IMR-90 (cell line): ENCODE measurements around the gene AVP. TPM values are rescaled to one million over a fixed set of nuclear protein-coding genes. Genes with fewer than 3 reads are reported as not detected.

Experiments
- ATAC-seq: fragments of 200-7000 bp; cut with Tn5 transposase; 2 replicates; pipeline ENCODE4 v1.9.1; 2020; ENCODE audit warnings: low read depth, mild to moderate bottlenecking, moderate library complexity
- BruUV-seq: library from RNA; stranded (reverse); fragments of 400-500 nt; replicated peaks from 2 replicates; lab custom pipeline; 2021; lab: Mats Ljungman, UMichigan
- CTCF ChIA-PET: fragments of 300-600 bp; formaldehyde crosslinking; extraction: SDS; loops from one replicate; lab custom pipeline; 2021; ENCODE audit warnings: antibody characterized with exemption; lab: Yijun Ruan, JAX
- POLR2A ChIA-PET: fragments of 300-600 bp; sonication (Branson Sonifier 250); formaldehyde crosslinking; loops from one replicate; lab custom pipeline; 2022; ENCODE audit warnings: antibody characterized with exemption; ENCODE audit not compliant: unreplicated experiment; lab: Charles Lee
- DNase-seq: peaks from one replicate; pipeline ENCODE4 v3.0.0; 2013
- H2AFZ ChIP-seq: replicated peaks from 2 replicates; pipeline ENCODE3; 2013; ENCODE audit warnings: low read length, mild to moderate bottlenecking; ENCODE audit not compliant: poor library complexity
- H2AK5ac ChIP-seq: 2 replicates; pipeline ENCODE4 v1.6.1; 2013; ENCODE audit warnings: low read depth, low read length, inconsistent platforms
- H2AK9ac ChIP-seq: replicated peaks from 2 replicates; pipeline ENCODE3; 2013; ENCODE audit warnings: mild to moderate bottlenecking, low read depth, low read length, moderate library complexity; ENCODE audit not compliant: poor library complexity
- H2BK120ac ChIP-seq: 2 replicates; pipeline ENCODE4 v1.6.1; 2013; ENCODE audit warnings: low read depth, low read length, inconsistent platforms
- H2BK15ac ChIP-seq: 3 replicates; pipeline ENCODE4 v1.6.1; 2013; ENCODE audit warnings: low read depth, low read length, inconsistent platforms
- H2BK20ac ChIP-seq: 2 replicates; pipeline ENCODE4 v1.6.1; 2013; ENCODE audit warnings: low read depth, mild to moderate bottlenecking, inconsistent platforms, low read length, moderate library complexity
- H2BK5ac ChIP-seq: 2 replicates; pipeline ENCODE4 v1.6.1; 2013; ENCODE audit warnings: mild to moderate bottlenecking, low read depth, low read length, inconsistent platforms; ENCODE audit not compliant: poor library complexity, severe bottlenecking
- H3K14ac ChIP-seq: replicated peaks from 2 replicates; pipeline ENCODE4 v1.6.1; 2013; ENCODE audit warnings: low read depth, low read length, inconsistent platforms
- H3K18ac ChIP-seq: 2 replicates; pipeline ENCODE4 v1.6.1; 2013; ENCODE audit warnings: low read depth, low read length, control low read depth
- H3K23ac ChIP-seq: 2 replicates; pipeline ENCODE4 v1.6.1; 2013; ENCODE audit warnings: low read depth, low read length, inconsistent platforms
- H3K27ac ChIP-seq: 2 replicates; pipeline ENCODE4 v1.5.1; 2013; ENCODE audit warnings: mild to moderate bottlenecking, control low read depth, low read length; ENCODE audit not compliant: insufficient read depth
- H3K27me3 ChIP-seq: 2 replicates; pipeline ENCODE4 v1.6.1; 2013; ENCODE audit warnings: low read length; ENCODE audit not compliant: control insufficient read depth, insufficient read depth
- H3K36me3 ChIP-seq: 2 replicates; pipeline ENCODE4 v1.6.1; 2013; ENCODE audit warnings: low read length, mixed read lengths; ENCODE audit not compliant: control insufficient read depth, insufficient read depth
- H3K4ac ChIP-seq: 2 replicates; pipeline ENCODE4 v1.6.1; 2013; ENCODE audit warnings: low read depth, low read length, inconsistent platforms
- H3K4me1 ChIP-seq: 2 replicates; pipeline ENCODE4 v1.6.1; 2013; ENCODE audit warnings: low read length, mixed read lengths; ENCODE audit not compliant: control insufficient read depth, insufficient read depth
- H3K4me2 ChIP-seq: 2 replicates; pipeline ENCODE4 v1.6.1; 2013; ENCODE audit warnings: low read depth, mild to moderate bottlenecking, control low read depth, low read length, moderate library complexity
- H3K4me3 ChIP-seq: 2 replicates; pipeline ENCODE4 v1.5.1; 2013; ENCODE audit warnings: low read depth, mild to moderate bottlenecking, control low read depth, low read length, moderate library complexity; ENCODE audit not compliant: insufficient read depth
- H3K56ac ChIP-seq: 2 replicates; pipeline ENCODE4 v1.6.1; 2013; ENCODE audit warnings: low read length, inconsistent platforms; ENCODE audit not compliant: insufficient read depth; ENCODE audit errors: extremely low read depth
- H3K79me1 ChIP-seq, 2 experiments: 2 replicates each; pipeline ENCODE4 v1.6.1; 2013; ENCODE audit warnings: low read length in 2 of 2, inconsistent platforms in 1 of 2, low read depth in 1 of 2
- H3K9ac ChIP-seq: 2 replicates; pipeline ENCODE4 v1.6.1; 2013; ENCODE audit warnings: low read depth, low read length, control low read depth
- H3K9me1 ChIP-seq: 2 replicates; pipeline ENCODE4 v1.6.1; 2013; ENCODE audit warnings: low read length, inconsistent platforms; ENCODE audit not compliant: insufficient read depth
- H3K9me3 ChIP-seq: 2 replicates; pipeline ENCODE4 v1.6.1; 2013; ENCODE audit warnings: low read length; ENCODE audit not compliant: control insufficient read depth, insufficient read depth
- H4K20me1 ChIP-seq: 2 replicates; pipeline ENCODE4 v1.6.1; 2013; ENCODE audit warnings: low read length, inconsistent platforms; ENCODE audit not compliant: insufficient read depth
- H4K5ac ChIP-seq: 2 replicates; pipeline ENCODE4 v1.6.1; 2013; ENCODE audit warnings: mild to moderate bottlenecking, low read depth, low read length, control low read depth
- H4K8ac ChIP-seq, 2 experiments: 2 replicates each; pipeline ENCODE4 v1.6.1; 2013; ENCODE audit warnings: low read depth in 2 of 2, low read length in 2 of 2, control low read depth in 1 of 2, inconsistent platforms in 1 of 2
- H4K91ac ChIP-seq: 2 replicates; pipeline ENCODE4 v1.6.1; 2013; ENCODE audit warnings: low read depth, low read length, inconsistent platforms; ENCODE audit not compliant: insufficient read depth
- BHLHE40 ChIP-seq: fragments of 150-350 bp; IDR thresholded peaks from 2 replicates; pipeline ENCODE4 v1.6.1; 2016; ENCODE audit warnings: mild to moderate bottlenecking, low read depth, low read length
- CHD1 ChIP-seq: IDR thresholded peaks from 2 replicates; pipeline ENCODE4 v1.6.1; 2012; ENCODE audit warnings: low read depth, low read length, improper control_type of control experiment
- CTCF ChIP-seq: conservative IDR thresholded peaks from 2 replicates; pipeline ENCODE4 v1.5.1; 2012; ENCODE audit warnings: mild to moderate bottlenecking, low read depth, low read length, improper control_type of control experiment
- FOS ChIP-seq: fragments of 150-350 bp; IDR thresholded peaks from 2 replicates; pipeline ENCODE4 v1.6.1; 2016; ENCODE audit warnings: low read depth, low read length
- MAFK ChIP-seq: IDR thresholded peaks from 2 replicates; pipeline ENCODE4 v1.6.1; 2012; ENCODE audit warnings: low read depth, low read length, improper control_type of control experiment
- MAZ ChIP-seq: IDR thresholded peaks from 2 replicates; pipeline ENCODE4 v1.6.1; 2012; ENCODE audit warnings: low read depth, mild to moderate bottlenecking, low read length, improper control_type of control experiment, moderate library complexity, borderline replicate concordance
- MXI1 ChIP-seq: IDR thresholded peaks from 2 replicates; pipeline ENCODE4 v1.6.1; 2012; ENCODE audit warnings: low read depth, mild to moderate bottlenecking, low read length, moderate library complexity, borderline replicate concordance
- POLR2A ChIP-seq: IDR thresholded peaks from 2 replicates; pipeline ENCODE4 v1.6.1; 2012; ENCODE audit warnings: mild to moderate bottlenecking, low read depth, low read length
- RAD21 ChIP-seq: IDR thresholded peaks from 2 replicates; pipeline ENCODE4 v1.6.1; 2012; ENCODE audit warnings: low read length, improper control_type of control experiment
- RCOR1 ChIP-seq: IDR thresholded peaks from 2 replicates; pipeline ENCODE4 v1.6.1; 2012; ENCODE audit warnings: mild to moderate bottlenecking, low read length, improper control_type of control experiment; ENCODE audit not compliant: insufficient replicate concordance
- SMC3 ChIP-seq: fragments of 150-350 bp; IDR thresholded peaks from 2 replicates; pipeline ENCODE4 v1.6.1; 2016; ENCODE audit warnings: low read depth, mild to moderate bottlenecking, antibody characterized with exemption, low read length, moderate library complexity
- USF2 ChIP-seq: fragments of 150-350 bp; IDR thresholded peaks from 2 replicates; pipeline ENCODE4 v1.6.1; 2017; ENCODE audit warnings: mild to moderate bottlenecking, antibody characterized with exemption, low read length, low read depth
- WGBS, 2 experiments: methylation state at CpG; one replicate each; pipeline versions ENCODE4 v1.1.5 to v1.1.7; 2013; ENCODE audit warnings: missing lambda C conversion rate in 2 of 2; ENCODE audit not compliant: insufficient read length in 1 of 2; ENCODE audit errors: extremely low coverage in 2 of 2; 5-methylcytosine and 5-hydroxymethylcytosine counted together
- dilution Hi-C: fragments of 300-500 bp; cut with HindIII; formaldehyde crosslinking; loops from one replicate; pipeline ENCODE4 v1.14.3; 2018; ENCODE audit warnings: low sequenced_read_pairs; ENCODE audit not compliant: unreplicated experiment
- in situ Hi-C: fragments of 300-500 bp; cut with MboI; formaldehyde crosslinking; loops from 3 replicates; pipeline ENCODE4 v1.14.3; 2019; ENCODE audit warnings: low sequenced_read_pairs, inconsistent platforms, mixed read lengths
- intact Hi-C: fragments of 100-400 bp; cut with micrococcal nuclease; formaldehyde crosslinking; loops from 2 replicates; pipeline ENCODE4 v1.10.0; 2022
- polyA plus RNA-seq, 3 experiments: library from polyadenylated mRNA; depleted of rRNA; stranded (reverse); fragments of >200 nt; gene quantifications; 2 replicates each; pipeline ENCODE4 v1.2.3, GENCODE V29; 2012; ENCODE audit warnings: low replicate concordance in 1 of 3
- total RNA-seq: library from RNA; depleted of rRNA; stranded (reverse); fragments of >200 nt; gene quantifications from 2 replicates; pipeline ENCODE4 v1.2.3, GENCODE V29; 2012
- TF ChIP-seq, protein P1 (sequence below): fragments of 150-350 bp; IDR thresholded peaks from 2 replicates; pipeline ENCODE4 v1.6.1; 2016; ENCODE audit warnings: low read depth, mild to moderate bottlenecking, low read length, moderate library complexity, borderline replicate concordance

Gene AVP
- total and polyA plus RNA-seq, 2 of the 4 experiments (the other 2 are of a cell fraction), result not detected

DNA sequence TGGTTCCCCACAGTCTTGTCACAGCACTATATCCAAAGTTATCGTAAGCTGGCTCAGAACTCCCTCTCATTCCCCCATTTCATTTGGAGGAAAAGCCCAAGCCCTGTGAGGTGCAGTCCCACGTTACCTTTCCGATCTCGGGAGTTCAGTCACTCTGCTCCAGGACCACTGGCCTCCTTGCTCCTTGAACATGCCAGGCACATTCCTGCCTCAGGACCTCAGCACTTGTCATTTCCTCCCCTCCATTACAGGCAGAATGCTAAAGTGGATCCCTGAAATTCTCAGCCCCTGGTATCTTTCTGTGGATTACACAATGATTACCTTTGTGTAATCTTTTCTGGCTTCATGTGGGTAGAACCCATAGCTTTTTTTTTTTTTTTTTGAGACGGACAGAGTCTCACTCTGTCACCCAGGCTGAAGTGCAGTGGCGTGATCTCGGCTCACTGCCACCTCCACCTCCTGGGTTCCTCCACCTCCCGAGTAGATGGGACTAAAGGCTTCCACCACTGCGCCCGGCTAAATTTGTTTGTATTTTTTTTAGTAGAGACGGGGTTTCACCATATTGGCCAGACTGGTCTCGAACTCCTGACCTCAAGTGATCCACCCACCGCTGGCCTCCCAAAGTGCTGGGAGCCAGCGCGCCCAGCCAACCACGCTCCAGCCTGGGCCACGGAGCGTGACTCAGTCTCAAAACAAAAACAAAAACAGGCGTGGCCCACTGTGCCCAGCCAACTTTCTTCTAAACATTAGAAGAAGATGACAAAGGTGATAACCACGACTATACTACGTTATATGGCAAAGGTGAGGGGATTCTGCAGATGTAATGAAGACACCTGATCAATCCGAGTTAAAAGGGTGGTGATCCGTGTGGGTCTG, 17.1 kb downstream of the AVP start:
- peak overlapping the region; percentile 61; the same call in 1 of the 2 replicates for H3K4ac ChIP-seq
- no peak overlapping the region for H3K56ac ChIP-seq
- H4K20me1 ChIP-seq, result no peaks in the 10 kb centered on the region
- H3K4me3 ChIP-seq, result no peak overlapping the region
- H3K18ac ChIP-seq, result no peak overlapping the region
- H3K9me3 ChIP-seq, result no peaks in the 10 kb centered on the region
- peak overlapping the region; percentile 60; the same call in 1 of the 2 replicates for H2AK5ac ChIP-seq
- H2BK15ac ChIP-seq, result no peak overlapping the region
- H3K23ac ChIP-seq, result peak overlapping the region; percentile 82; the same call in 1 of the 2 replicates
- no peak overlapping the region for H3K9ac ChIP-seq
- in situ Hi-C loops (no loop called here), intact Hi-C loops (no loop called here), dilution Hi-C loops (no loop called here)
- peaks cover 4% of the 10 kb centered on the region for H3K4me1 ChIP-seq
- H3K14ac ChIP-seq, result peak overlapping the region; percentile 81; the same call in 1 of the 2 replicates
- WGBS, 2 experiments, result 89% methylated on average over 7 of the region's 23 CpGs; no CpG with 5 or more reads in 1 of the 2 experiments
- no peak overlapping the region for H2BK5ac ChIP-seq
- H3K27ac ChIP-seq, result no peak overlapping the region
- DNase-seq (no peak), ATAC-seq (no peak; the same call in 1 of the 2 replicates)
- peak overlapping the region; percentile 81 for H2AFZ ChIP-seq
- peak overlapping the region in 1 of 2 experiments; percentile 40; a peak in 1 of 4 replicates for H4K8ac ChIP-seq
- peak overlapping the region; percentile 27; the same call in 1 of the 2 replicates for H4K91ac ChIP-seq
- no peaks in the 10 kb centered on the region for H3K79me1 ChIP-seq
- H4K5ac ChIP-seq, result no peak overlapping the region
- peaks cover 15% of the 10 kb centered on the region for H3K27me3 ChIP-seq
- POLR2A ChIA-PET, result no interaction called here
- H2AK9ac ChIP-seq, result peak overlapping the region; percentile 87
- H3K36me3 ChIP-seq, result no peaks in the 10 kb centered on the region
- H2BK20ac ChIP-seq, result peak overlapping the region; percentile 82
- peak overlapping the region; percentile 67 for H2BK120ac ChIP-seq
- H3K4me2 ChIP-seq, result no peak overlapping the region
- BruUV-seq, result no TSS peak
- CTCF ChIA-PET, result interaction anchor here (0.6 to 1.8 kb wide), 3 partner anchors 14 to 213 kb away, joined by 3 to 8 read pairs (median 4); no protein-coding TSS in a partner anchor
- H3K9me1 ChIP-seq, result peaks cover 4% of the 10 kb centered on the region; the same call in 1 of the 2 replicates
- TF ChIP-seq POLR2A, result no peak
- no peak for TF ChIP-seq SMC3
- no peak for TF ChIP-seq CTCF
- TF ChIP-seq RAD21, result no peak
- TF ChIP-seq FOS, result no peak
- TF ChIP-seq BHLHE40, result no peak
- TF ChIP-seq, protein P1, sequence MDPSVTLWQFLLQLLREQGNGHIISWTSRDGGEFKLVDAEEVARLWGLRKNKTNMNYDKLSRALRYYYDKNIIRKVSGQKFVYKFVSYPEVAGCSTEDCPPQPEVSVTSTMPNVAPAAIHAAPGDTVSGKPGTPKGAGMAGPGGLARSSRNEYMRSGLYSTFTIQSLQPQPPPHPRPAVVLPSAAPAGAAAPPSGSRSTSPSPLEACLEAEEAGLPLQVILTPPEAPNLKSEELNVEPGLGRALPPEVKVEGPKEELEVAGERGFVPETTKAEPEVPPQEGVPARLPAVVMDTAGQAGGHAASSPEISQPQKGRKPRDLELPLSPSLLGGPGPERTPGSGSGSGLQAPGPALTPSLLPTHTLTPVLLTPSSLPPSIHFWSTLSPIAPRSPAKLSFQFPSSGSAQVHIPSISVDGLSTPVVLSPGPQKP, result no peak
- no peak for TF ChIP-seq RCOR1
- no peak for TF ChIP-seq MAFK
- TF ChIP-seq CHD1, result no peak
- no peak for TF ChIP-seq MXI1
- TF ChIP-seq USF2, result no peak
- no peak for TF ChIP-seq MAZ
